Natural killer cell (primary cell): ENCODE data around the gene SNRK. TPM values are rescaled to one million over a fixed set of nuclear protein-coding genes. Genes with fewer than 3 reads are reported as not detected.

Experiments used
- ATAC-seq, 3 donors: fragments of 150-1000 bp in 2 of 3; fragments of 200-7000 bp in 1 of 3; cut with Tn5 transposase; 1 replicate in 1 of 3; 2 replicates in 2 of 3; pipeline ENCODE4 v1.10.0; 2021; ENCODE audit warnings: mild to moderate bottlenecking in 2 of 3, moderate library complexity in 2 of 3
- DNase-seq, 2 donors: peaks; one replicate each; pipeline versions ENCODE4 v3.0.0 to v3.0.0-alpha.2; 2013 to 2021; ENCODE audit warnings: mixed read lengths in 1 of 2
- H3K27ac ChIP-seq: one replicate; pipeline ENCODE4 v1.5.1; 2013; ENCODE audit warnings: mild to moderate bottlenecking, low read length
- H3K27me3 ChIP-seq: one replicate; pipeline ENCODE4 v1.6.1; 2013; ENCODE audit warnings: low read length; ENCODE audit not compliant: control insufficient read depth, insufficient read depth
- H3K36me3 ChIP-seq: one replicate; pipeline ENCODE4 v1.6.1; 2013; ENCODE audit warnings: low read length; ENCODE audit not compliant: control insufficient read depth, insufficient read depth
- H3K4me1 ChIP-seq: one replicate; pipeline ENCODE4 v1.6.1; 2013; ENCODE audit warnings: low read length; ENCODE audit not compliant: control insufficient read depth, insufficient read depth
- H3K4me3 ChIP-seq: one replicate; pipeline ENCODE4 v1.5.1; 2013; ENCODE audit warnings: low read length
- H3K9me3 ChIP-seq: one replicate; pipeline ENCODE4 v1.6.1; 2013; ENCODE audit warnings: low read length; ENCODE audit not compliant: control insufficient read depth, insufficient read depth
- H3K27ac Mint-ChIP-seq, 2 donors: one replicate each; pipeline ENCODE4 v1.8.0; 2022; ENCODE audit warnings: mild to moderate bottlenecking in 2 of 2, mixed read lengths in 2 of 2, moderate library complexity in 1 of 2
- H3K27me3 Mint-ChIP-seq, 2 donors: one replicate each; pipeline ENCODE4 v1.8.0; 2022; ENCODE audit warnings: low read depth in 2 of 2, mixed read lengths in 2 of 2
- H3K36me3 Mint-ChIP-seq: one replicate; pipeline ENCODE4 v1.8.0; 2022; ENCODE audit warnings: mixed read lengths
- H3K4me1 Mint-ChIP-seq, 2 donors: one replicate each; pipeline ENCODE4 v1.8.0; 2022; ENCODE audit warnings: mixed read lengths in 2 of 2
- H3K4me3 Mint-ChIP-seq: one replicate; pipeline ENCODE4 v1.8.0; 2022; ENCODE audit warnings: mild to moderate bottlenecking, moderate library complexity, mixed read lengths
- H3K9me3 Mint-ChIP-seq, 2 donors: one replicate each; pipeline ENCODE4 v1.8.0; 2022; ENCODE audit warnings: mixed read lengths in 2 of 2
- CTCF ChIP-seq: fragments of 200-600 bp; IDR thresholded peaks from one replicate; pipeline ENCODE4 v1.8.0; 2022; ENCODE audit warnings: antibody characterized with exemption
- WGBS: methylation state at CpG from one replicate; pipeline ENCODE4 v1.1.7; 2013; ENCODE audit warnings: missing lambda C conversion rate; ENCODE audit not compliant: insufficient coverage; 5-methylcytosine and 5-hydroxymethylcytosine counted together
- intact Hi-C: fragments of 100-400 bp; cut with micrococcal nuclease; formaldehyde crosslinking; loops from one replicate; pipeline ENCODE4 v1.14.2; 2022
- total RNA-seq, 4 donors: library from RNA; stranded (reverse); fragments of 120-200 nt in 1 of 4; gene quantifications; one replicate each; pipeline versions ENCODE4 v1.2.3 to v1.2.4, GENCODE V29; 2013 to 2022

The SNRK gene
- total RNA-seq, 3 donors from 2014 or later (not counting 1 experiment from before 2014, with no cell fraction given): 177 to 209 (median 186) TPM

DNA sequence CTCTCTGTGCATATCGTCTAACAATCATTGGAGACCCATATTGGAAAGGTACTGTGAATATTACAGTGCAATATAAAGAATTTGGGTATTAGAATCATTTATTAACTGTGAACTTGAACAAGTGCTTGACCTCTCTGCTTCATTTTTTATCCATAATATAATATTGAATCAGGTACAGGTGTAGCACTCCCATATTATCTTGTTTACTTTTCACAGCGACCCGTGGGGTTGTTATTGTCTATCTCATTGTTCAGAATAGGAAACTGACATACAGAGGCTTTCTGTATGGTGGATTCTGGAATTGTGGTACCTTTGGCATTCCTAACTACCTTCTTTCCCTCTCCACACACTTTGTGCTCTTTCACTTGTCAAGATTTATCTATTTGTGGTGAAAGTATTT, 17.8 kb downstream of the SNRK start:
- TF ChIP-seq CTCF: no peak
- Mint-ChIP-seq H3K4me3 (peak overlapping the region; percentile 50), H3K9me3 (no peaks in the 10 kb centered on the region), H3K27ac (peak overlapping the region; percentile 72 to 88), H3K27me3 (no peaks in the 10 kb centered on the region), H3K4me1 (peaks cover 75 to 77% of the 10 kb centered on the region in 2 donors), H3K36me3 (peaks cover 19% of the 10 kb centered on the region)
- intact Hi-C loops: no loop called here
- H3K27ac ChIP-seq: no peak overlapping the region
- H3K9me3 ChIP-seq: no peaks in the 10 kb centered on the region
- no peak overlapping the region for H3K4me3 ChIP-seq
- H3K36me3 ChIP-seq: peaks cover 51% of the 10 kb centered on the region
- DNase-seq: no peak
- H3K27me3 ChIP-seq: no peaks in the 10 kb centered on the region
- no peak for ATAC-seq
- 100% methylated on average over 1 of the region's 3 CpGs for WGBS
- H3K4me1 ChIP-seq: peaks cover 12% of the 10 kb centered on the region

DNA sequence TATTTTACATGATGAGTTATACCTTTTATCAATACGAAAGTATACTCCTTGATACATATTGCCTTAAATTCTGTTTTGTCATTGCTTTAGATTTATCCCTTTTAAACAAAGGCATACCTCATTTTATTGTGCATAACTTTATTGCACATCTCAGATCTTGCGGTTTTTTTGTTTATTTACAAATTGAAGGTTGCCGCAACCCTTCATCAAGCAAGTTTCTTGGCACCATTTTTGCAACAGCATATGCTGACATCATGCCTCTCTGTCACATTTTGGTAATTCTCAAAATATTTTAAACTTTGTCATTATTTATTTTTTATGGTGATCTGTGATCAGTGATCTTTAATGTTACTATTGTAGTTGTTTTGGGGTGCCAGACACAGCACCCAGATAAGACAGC, 20.9 kb downstream of the SNRK start:
- intact Hi-C loops: no loop called here
- Mint-ChIP-seq H3K36me3 (peaks cover 33% of the 10 kb centered on the region), H3K4me3 (peak overlapping the region; percentile 29), H3K27ac (peak overlapping the region; percentile 72 to 82), H3K9me3 (no peaks in the 10 kb centered on the region), H3K4me1 (peaks cover 82 to 85% of the 10 kb centered on the region in 2 donors), H3K27me3 (no peaks in the 10 kb centered on the region)
- H3K4me1 ChIP-seq: peaks cover 15% of the 10 kb centered on the region
- DNase-seq (no peak), ATAC-seq (no peak)
- no peaks in the 10 kb centered on the region for H3K27me3 ChIP-seq
- H3K9me3 ChIP-seq: no peaks in the 10 kb centered on the region
- peaks cover 72% of the 10 kb centered on the region for H3K36me3 ChIP-seq
- WGBS: 100% methylated on average over 2 of the region's 3 CpGs
- H3K4me3 ChIP-seq: no peak overlapping the region
- TF ChIP-seq CTCF: no peak
- H3K27ac ChIP-seq: no peak overlapping the region

GRCh38 chr3:43307649-43308048, 21.3 kb downstream of the SNRK start:
- Histone ChIP-seq H3K36me3 (peaks cover 75% of the 10 kb centered on the region), H3K4me3 (no peak overlapping the region), H3K27ac (peak overlapping the region; percentile 34), H3K9me3 (no peaks in the 10 kb centered on the region), H3K27me3 (no peaks in the 10 kb centered on the region), H3K4me1 (peaks cover 15% of the 10 kb centered on the region)
- no peak for TF ChIP-seq CTCF
- intact Hi-C loops: no loop called here
- Mint-ChIP-seq H3K36me3 (peaks cover 37% of the 10 kb centered on the region), H3K9me3 (no peaks in the 10 kb centered on the region), H3K27ac (peak overlapping the region; percentile 72 to 82), H3K4me3 (peak overlapping the region; percentile 29), H3K27me3 (no peaks in the 10 kb centered on the region), H3K4me1 (peaks cover 81 to 85% of the 10 kb centered on the region in 2 donors)
- DNase-seq (no peak), ATAC-seq (no peak)
- 71% methylated on average over 1 of the region's 2 CpGs for WGBS
